GM20431 (cell line): ENCODE data around the gene NID2.

ENCODE experiments used
- in situ Hi-C: fragments of 300-500 bp; cut with MseI, MboI; formaldehyde crosslinking; loops from one replicate; pipeline ENCODE4 v1.15.0; 2020; ENCODE audit warnings: low sequenced_read_pairs; ENCODE audit not compliant: unreplicated experiment

NID2 gene

DNA sequence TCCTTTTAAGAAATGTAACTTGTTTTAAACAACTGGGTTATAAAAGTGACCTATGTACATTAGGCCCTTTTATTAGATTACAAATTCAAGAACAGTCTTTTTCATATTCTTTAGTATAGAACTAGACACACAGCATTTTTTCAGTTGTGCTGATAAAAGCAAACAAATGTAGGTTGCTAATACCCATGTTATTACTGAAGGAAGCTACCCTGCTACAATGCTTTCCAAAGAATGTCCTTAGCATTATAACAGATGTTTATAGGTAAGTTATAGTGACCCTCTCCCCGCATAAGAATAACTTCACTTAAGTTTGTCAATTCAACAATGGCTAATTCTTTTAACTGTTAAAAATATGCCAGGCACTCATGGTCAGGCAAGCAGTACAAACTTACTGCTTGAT, 61.6 kb downstream of the NID2 start:
- in situ Hi-C loops = no loop called here

DNA sequence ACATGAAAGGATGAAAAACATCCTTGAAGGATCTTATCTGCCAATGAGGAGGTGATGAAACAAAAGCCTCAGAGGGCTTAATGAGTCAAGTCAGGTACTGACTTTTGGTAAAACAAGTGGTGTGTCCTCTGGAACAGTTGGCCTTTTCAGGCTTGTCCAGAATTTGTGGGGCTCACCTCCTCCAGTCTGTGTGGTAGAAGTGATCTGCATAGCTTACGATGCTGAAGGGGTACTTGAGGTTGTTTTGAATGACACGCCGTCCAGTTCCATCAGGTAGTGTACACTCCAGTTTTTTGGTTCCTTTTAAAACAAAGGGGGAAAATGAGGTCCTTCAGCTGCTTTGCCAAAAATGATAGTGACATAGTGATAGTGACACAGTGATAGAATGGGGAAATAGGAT, 62.5 kb downstream of the NID2 start:
- in situ Hi-C loops = no loop called here

DNA sequence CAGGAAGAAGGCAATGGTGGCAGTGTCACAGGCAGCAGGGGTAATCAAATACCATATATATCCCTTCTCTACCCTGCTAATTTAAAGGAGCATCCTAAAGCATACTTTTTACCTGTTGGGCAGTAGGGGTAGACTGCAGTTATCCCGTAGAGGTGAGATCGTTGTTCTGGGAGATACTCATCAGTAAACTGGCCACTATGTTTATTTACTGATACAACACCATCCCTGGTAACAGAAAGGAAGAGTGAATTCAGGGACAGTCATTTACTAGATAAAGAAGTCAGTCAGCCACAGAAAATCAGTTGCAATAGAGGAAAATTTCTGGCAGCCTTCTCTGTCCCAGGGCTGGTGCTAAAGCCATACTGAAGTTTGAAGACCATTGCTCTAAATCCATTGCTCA, 63.2 kb downstream of the NID2 start:
- in situ Hi-C loops = no loop called here

DNA sequence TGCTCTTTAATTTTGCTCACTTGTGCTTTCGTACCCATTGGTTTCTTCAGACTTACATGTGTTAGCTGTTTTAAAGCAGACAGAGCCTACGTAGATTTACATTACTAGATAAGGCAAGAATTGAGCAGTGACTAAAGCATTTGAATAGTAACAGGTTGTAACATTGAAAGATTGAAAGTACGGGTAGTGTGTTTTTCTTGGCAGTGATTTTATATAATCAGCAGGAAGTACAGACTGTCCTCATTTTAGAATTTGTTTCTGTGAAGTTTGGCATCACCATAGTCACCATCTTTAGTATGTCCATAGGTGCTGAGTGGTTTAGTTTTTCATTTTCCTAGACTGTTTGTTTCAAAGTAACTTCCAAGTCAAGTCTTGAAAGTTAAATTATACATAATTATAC, 65.5 kb downstream of the NID2 start:
- in situ Hi-C loops = no loop called here

DNA sequence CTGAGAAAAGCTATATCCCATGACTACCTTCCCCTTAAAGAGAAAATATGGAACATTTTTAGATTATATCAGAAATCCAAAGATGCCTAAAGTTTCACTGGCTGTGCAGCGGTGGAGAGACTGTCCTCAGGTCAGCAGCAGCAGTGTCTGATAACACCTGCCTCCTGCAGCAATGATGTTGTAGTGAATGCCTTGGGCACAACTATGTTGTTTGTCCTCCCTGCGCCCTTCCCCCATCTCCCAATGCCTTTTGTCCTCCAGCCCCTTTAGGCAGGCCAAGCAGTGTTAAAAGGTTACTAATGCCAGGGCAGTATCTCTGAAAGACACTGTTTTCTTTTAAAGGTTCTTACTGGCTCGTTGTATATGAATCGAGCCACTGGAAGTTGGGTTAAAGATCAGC, 66.3 kb downstream of the NID2 start:
- in situ Hi-C loops = no loop called here

DNA sequence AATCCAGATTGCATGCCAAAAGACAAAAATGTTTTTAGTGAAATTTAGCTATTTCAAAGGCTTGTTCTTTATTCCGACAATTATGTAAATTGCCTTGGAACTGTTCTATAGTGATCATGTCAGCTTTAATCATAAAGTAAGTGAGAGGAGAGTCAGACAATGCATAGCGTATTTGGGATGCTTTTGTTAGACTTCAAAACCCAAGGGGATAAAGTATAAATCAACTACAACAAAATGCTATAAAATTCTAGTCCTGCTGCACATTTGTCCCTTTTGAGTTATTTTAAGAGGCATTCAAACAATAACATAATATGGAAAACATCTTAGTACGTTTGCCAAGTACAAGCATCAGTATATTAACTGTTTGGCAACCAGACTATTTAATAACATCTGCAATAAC, 68.2 kb downstream of the NID2 start:
- in situ Hi-C loops = no loop called here

DNA sequence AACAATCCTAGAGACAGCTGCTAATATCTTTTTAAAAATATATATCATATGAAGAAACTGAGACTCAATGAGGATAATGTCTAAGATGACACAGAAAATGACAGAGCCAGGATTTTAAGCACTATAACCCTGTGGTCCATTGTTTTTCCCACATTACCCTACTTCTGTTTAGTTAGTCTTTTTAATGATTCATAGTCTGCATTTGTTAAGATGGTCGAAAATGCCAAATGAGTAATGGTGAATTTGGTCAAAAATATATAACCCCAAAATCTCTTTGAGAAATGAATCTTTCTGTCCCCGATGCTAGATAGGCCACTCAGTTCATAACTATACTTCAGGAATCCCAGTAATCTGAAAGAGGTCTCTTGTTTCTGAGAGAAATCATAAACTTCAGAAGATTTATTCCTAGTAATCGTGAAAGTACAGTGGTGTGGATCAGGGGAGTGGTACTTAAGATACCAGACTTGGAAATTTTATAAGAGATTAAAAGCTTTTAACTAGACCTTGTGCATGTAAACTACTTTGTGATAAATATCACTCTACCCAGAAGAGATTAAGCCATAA, 68.8 kb downstream of the NID2 start:
- in situ Hi-C loops = no loop called here

DNA sequence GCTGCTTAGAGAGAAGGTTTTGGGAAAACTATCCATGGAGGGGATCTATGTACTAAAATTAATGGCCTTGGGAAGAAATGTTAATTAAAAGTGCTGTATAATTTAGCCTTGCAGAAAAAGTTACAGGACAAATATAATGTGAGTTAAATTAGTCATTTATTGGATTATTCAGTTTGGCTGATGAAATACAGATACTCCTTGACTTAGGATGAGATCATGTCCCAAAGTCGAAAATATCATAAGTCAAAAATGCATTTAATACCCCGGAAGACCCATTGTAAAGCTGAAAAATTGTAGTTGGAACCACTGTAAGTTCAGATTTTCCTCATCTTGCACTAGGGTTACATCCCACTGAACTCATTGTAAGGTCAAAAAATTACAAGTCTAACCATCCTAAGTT, 69.8 kb downstream of the NID2 start:
- in situ Hi-C loops = no loop called here

DNA sequence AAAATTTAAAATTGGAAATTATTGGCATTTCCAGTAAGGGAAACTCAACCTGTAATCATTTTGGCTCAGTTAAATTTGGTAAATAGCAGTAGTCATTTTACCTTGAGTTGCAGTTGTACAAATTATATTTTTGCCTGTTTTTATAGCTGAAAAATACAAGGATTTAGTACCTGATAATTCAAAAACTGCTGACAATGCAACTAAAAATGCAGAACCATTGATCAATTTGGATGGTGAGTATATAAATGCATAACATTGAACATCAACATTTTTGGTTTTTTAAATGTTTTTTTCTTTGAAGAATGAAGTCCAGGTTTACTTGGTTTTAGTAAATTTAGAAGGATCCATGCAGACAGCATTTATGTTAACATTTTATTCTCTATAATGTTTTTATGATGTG, 70.5 kb downstream of the NID2 start:
- in situ Hi-C loops = no loop called here

DNA sequence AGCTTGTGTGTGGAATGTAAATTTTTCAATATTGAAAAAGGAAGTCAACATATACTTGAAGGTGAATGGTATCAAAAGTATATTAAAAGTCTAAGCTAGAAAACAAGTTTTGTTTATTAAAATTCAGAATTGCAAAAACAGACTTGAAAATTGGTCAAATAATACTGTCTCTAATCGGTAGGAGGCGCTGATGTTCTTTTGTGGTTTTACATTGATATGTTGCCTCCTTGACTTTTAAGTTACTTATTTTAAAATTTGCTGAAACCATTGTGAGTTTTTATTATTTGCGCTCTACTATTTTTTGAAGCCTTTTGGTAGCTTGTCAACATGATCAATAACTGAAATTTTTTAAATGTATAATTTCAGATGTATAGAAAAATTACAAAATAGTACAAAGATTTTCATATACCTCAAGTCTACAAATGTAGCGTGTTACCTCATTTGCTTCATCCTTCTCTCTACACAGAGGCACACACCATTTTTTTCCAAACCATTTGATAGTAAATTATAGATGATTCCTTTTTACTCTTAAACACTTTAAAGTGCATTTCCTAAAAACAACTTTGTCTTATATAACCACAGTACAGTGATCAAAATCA, 72.6 kb downstream of the NID2 start:
- in situ Hi-C loops = no loop called here

DNA sequence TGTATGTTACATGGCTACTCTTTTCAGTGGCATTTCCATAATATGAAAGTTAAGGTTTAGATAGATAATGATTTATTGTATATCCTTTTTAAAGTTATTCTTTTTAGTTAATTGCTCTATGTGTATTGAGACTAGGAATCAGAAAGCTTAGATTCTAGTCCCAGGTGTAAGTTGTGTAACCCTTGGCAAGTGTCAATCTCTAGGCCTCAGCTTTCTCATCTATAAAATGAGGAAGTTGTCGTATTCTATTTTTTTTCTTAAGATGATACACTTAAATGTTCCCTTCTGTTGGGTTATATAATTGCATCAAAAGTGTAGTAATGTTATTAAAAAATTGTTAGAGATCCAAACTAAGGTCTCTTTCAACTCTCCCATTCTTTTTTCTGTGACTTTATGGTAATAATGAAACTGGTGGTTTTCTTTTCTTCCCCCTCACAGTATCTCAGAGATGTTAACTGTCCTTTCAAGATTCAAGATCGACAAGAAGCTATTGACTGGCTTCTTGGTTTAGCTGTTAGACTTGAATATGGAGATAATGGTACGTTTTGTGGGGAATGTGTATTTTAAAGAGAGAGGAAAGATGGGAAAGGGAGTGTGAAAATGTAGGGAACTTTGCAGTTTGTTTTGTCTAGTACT, 75.5 kb downstream of the NID2 start:
- in situ Hi-C loops = no loop called here

DNA sequence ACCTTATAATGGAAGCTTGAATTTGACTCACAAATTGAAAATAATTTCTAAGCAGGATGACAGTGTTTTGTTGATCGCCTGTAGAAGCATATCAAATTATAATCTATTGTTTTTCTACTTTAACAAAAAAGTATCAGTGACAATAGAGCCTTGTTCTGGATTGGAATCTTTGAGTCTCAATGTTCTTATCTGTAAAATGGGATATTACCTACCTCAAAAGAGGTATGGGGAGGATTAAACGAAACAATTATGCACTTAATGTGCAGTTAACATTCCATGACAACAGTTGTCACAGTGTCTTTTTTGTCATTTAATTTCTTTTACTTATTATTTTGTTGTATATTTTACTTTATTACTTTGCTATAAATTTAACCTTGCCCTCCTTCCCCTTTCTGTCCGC, 78.4 kb downstream of the NID2 start:
- in situ Hi-C loops = no loop called here

DNA sequence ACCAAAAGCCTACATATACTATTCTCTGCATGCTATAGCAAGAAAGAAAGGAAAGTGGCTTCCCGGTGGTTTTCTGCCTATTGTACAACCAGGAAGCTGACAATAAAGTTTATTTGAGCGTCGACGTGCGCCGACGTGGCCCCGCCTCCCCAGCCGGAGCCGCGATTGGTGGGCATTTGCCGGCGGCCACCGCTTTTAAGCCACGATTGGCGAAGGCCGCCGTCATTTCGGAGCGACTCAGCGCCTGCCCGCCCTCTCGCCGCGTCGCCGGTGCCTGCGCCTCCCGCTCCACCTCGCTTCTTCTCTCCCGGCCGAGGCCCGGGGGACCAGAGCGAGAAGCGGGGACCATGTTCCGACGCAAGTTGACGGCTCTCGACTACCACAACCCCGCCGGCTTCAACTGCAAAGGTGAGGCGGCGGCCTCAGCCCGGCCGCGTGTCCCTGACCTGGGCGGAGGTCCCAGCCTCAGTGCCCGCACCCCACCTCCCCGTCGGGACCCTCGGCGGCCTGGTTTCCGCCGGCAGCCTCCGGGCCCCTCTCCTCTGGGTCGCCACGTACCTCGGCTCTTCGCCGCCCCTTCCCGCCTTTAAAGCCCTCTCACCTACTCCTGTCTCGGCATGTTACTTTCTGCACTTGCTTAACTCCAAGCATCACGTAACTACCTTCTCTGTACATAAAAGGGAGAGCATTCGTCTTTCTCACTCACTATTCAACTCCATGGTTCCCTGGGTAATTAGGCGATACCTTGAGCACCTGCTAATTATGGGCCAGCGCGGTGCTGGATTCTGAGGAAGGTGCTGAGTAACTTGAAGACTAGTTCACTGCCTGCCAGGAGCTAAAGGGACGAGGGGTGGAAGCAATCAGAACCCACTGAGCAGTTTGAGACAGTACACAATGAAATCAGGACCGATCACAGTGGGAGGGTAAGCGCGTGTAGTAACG, 79.3 kb downstream of the NID2 start, which contains the start of gene RTRAF:
TSS of gene RTRAF (plus strand) at position 254 of the 942 bp plus-strand sequence. CDS start at position 348, 94 bp downstream.
- in situ Hi-C loops = no loop called here

DNA sequence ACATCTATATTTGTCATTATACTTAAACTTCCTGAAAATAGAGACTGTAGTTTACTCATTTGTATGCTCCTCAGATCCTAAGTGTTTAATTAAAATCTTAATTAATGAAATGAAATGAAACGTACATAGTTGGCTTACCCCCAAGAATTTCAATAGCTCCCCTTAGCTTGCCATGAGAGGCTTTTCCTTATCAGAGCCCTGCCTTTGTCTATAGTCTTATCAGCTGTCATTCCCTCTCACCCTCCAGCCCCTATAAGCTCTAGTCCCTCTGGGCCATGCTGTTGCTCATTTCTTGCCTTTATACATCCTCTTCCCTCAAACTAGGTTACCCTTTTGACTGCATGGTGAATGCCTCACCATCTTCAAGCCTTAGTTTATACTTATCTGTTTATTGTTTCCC, 80.6 kb downstream of the NID2 start:
- in situ Hi-C loops = no loop called here

DNA sequence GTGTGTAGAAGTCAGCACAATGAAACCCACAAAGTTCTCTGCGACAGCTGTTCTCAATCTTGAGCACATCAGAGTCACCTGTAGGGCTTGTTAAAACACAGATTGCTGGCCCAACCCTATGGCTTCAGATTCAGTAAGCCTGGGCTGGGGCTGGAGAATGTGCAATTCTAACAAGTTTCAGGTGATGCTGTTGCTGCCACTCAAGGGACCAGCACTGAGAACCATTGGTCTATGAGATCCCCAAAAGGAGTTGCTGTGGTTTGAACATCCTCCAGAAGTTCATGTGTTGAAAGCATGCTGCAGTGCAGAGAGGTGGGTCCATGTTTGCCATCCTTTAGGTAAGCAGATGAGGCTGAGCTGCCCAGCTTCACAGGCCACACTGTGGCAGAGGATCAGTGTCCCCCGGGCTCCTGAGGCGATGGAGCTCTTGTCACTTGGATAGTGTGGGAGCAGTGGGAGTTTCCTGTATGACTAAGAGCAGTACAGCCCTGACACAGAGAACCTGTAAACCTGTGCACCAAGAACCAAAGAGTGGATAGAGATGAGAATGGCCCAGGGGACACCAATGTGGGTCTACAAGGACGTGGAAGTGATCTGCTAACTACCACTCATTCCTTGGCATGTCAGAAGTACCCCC, 87.5 kb downstream of the NID2 start:
- in situ Hi-C loops = no loop called here

DNA sequence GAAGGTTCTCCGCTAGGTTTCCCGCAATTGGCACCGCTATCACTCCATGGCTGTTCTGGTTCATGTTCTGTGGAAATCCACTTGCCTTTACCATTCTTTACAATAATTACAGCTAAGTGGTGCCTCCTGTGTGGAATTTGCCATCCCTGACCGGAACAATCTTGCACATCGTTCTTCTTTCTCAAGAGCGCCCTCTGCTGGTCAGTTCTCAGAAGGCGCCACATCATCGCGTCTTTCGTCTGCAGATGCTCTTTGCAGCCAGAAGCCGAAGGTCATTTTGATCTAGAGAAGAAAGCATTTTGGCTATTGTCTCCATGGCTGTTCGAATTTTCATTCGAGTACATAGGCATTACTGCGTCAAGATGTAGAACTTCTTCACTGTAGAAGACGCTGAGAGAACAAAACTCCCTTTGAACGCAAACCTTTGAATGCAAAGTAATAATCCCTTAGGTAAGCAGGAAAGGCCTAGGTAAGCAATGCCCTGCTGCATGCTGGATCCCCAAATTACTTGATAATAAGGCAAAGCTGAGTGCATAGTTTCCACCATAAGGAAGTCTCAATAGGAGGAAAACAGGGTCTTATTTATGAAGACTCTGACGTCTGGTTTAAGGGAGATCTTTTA, 89.7 kb downstream of the NID2 start:
- in situ Hi-C loops = no loop called here

DNA sequence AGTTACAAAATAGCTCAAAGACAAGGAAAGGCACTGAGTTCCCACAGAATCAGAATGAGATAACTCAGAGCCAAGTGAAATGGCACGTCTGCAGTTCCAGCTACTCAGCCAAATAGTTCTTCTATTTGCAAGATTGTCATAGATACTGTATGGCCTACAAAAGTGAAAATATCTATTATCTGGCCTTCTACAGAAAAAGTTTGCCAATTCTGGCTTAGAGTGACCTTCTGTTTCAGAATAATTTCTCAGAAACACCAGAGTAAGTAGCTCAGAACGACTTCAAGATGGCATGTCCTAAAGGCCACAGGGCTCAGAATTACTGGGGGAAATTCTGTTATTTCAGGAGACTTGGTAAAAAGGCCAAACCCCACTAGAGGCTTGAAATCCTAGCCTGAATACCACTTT, 90.2 kb downstream of the NID2 start:
- in situ Hi-C loops = no loop called here

DNA sequence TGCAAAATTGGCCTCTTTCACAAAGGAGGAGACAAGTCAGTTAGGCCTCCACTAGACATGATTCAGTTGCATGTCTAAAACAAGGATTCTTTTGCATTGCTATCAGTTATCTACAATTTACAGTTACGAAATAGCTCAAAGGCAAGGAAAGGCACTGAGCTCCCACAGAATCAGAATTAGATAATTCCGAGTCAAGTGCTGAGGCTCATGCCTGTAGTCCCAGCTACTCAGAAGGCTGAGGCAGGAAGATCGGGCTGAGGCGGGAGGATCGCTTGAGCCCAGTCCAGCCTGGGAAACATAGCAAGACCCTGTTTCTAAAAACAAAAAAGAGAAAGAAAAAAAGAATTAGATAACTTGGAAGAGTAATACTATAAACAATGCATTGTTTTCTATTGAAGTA, 91.8 kb downstream of the NID2 start:
- in situ Hi-C loops = no loop called here

DNA sequence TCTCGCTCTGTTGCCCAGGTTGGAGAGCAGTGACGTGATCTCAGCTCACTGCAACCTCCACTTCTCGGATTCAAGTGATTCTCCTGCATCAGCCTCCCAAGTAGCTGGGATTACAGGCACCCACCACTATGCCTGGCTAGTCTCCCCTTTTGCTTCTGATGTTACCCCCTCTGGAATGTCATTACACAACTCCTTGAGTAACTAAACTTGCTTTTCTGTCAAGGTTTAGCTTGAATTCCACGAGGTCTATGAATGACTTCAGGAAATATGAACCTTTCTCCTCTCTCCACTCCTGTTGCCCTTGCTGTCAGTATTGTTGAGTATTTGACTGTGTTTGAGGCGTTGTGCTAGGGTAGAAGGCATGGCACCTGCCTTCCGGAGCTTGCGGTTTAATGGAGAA, 96.3 kb downstream of the NID2 start:
- in situ Hi-C loops = no loop called here
